Hematopoietic multipotent progenitor cell (in vitro differentiated cells): Measurements from ENCODE around the gene LRP5. TPM values are rescaled to one million over a fixed set of nuclear protein-coding genes. Genes with fewer than 3 reads are reported as not detected.

Source experiments
- DNase-seq, 3 donors: peaks; one replicate each; pipeline ENCODE4 v3.0.0-alpha.2; 2011 to 2015; ENCODE audit warnings: low read depth in 2 of 3, low spot score in 2 of 3
- small RNA-seq: library from RNA; depleted of rRNA; stranded (forward); fragments of <200 nt; gene quantifications from one replicate; pipeline ENCODE3, GENCODE V24; 2012
- total RNA-seq: library from RNA; depleted of rRNA; stranded (reverse); fragments of >200 nt; gene quantifications from one replicate; pipeline ENCODE4 v1.2.3, GENCODE V29; 2012

The LRP5 gene
- total RNA-seq, 1 donor: 70.0 TPM

GRCh38 chr11:68481579-68482240 lies 169.3 kb downstream of the LRP5 start:
- DNase-seq: no peak

GRCh38 chr11:68488623-68489022 lies 176.2 kb downstream of the LRP5 start:
- DNase-seq: no peak

GRCh38 chr11:68495220-68495729 lies 182.9 kb downstream of the LRP5 start:
- DNase-seq: no peak

- DNase-seq: no peak
Measured at GRCh38 chr11:68495872-68496271, 183.5 kb downstream of the LRP5 start.

GRCh38 chr11:68497761-68498160 lies 185.4 kb downstream of the LRP5 start:
- DNase-seq: no peak

- DNase-seq: no peak
Measured at GRCh38 chr11:68498321-68498720, 185.9 kb downstream of the LRP5 start.

Small RNAs within 50 kb of the gene (small RNA-seq; reads per million reads assigned to genes)
- gene NDUFA3P2: not detected

Other genes with a start within 250 kb of the LRP5 start
- gene CHKA, start 191.2 kb upstream of the LRP5 start, total RNA-seq: 24.5 TPM
- 16.7 TPM for gene KMT5B, start 99.3 kb upstream of the LRP5 start, total RNA-seq
- 8.6 TPM for gene C11orf24, start 40.6 kb upstream of the LRP5 start, total RNA-seq
- 113 TPM for gene PPP6R3, start 148.2 kb downstream of the LRP5 start, total RNA-seq